K562 (cell line): ENCODE measurements around the gene MDC1. TPM values are rescaled to one million over a fixed set of nuclear protein-coding genes. Genes with fewer than 3 reads are reported as not detected.

Source experiments
- DPF2 ChIP-seq: fragments of 450-650 bp; IDR thresholded peaks from 2 replicates; pipeline ENCODE4 v1.6.1; 2016
- ESRRA ChIP-seq: fragments of 450-650 bp; IDR thresholded peaks from 2 replicates; pipeline ENCODE4 v1.6.1; 2014; ENCODE audit warnings: low read depth, mild to moderate bottlenecking, moderate library complexity, borderline replicate concordance
- FOXP1 ChIP-seq: sonication (generic); formaldehyde crosslinking; IDR thresholded peaks from 2 replicates; pipeline ENCODE4 v1.8.0; 2022; ENCODE audit warnings: mild to moderate bottlenecking, missing genetic modification reagents
- KDM4B ChIP-seq, 2 experiments: fragments of 450-650 bp in 1 of 2; sonication (generic) in 1 of 2; IDR thresholded peaks; 2 replicates each; pipeline ENCODE4 v1.6.1; 2016 to 2017; ENCODE audit warnings: borderline replicate concordance in 2 of 2, antibody characterized with exemption in 1 of 2, low read depth in 1 of 2, mild to moderate bottlenecking in 1 of 2
- KLF16 ChIP-seq: IDR thresholded peaks from 2 replicates; pipeline ENCODE4 v1.6.1; 2016; ENCODE audit warnings: antibody characterized with exemption
- NFYB ChIP-seq: IDR thresholded peaks from 2 replicates; pipeline ENCODE4 v1.6.1; 2011; ENCODE audit warnings: mild to moderate bottlenecking, moderate library complexity; ENCODE audit not compliant: insufficient read length; ENCODE audit errors: extremely low read depth
- OTX1 ChIP-seq: fragments of 450-650 bp; formaldehyde crosslinking; IDR thresholded peaks from 2 replicates; pipeline ENCODE4 v1.4.0; 2022; ENCODE audit warnings: mild to moderate bottlenecking
- PHB2 ChIP-seq: fragments of 450-650 bp; IDR thresholded peaks from 2 replicates; pipeline ENCODE4 v1.6.1; 2017; ENCODE audit warnings: low read depth
- PML ChIP-seq: IDR thresholded peaks from 2 replicates; pipeline ENCODE4 v1.6.1; 2012; ENCODE audit warnings: low read length, inconsistent platforms
- RBM15 ChIP-seq: fragments of 200-400 bp; formaldehyde crosslinking; IDR thresholded peaks from 2 replicates; pipeline ENCODE4 v1.6.1; 2018; ENCODE audit warnings: mild to moderate bottlenecking, low read length, moderate library complexity; ENCODE audit not compliant: insufficient read depth
- TCF7 ChIP-seq: sonication (generic); IDR thresholded peaks from 2 replicates; pipeline ENCODE4 v1.6.1; 2016; ENCODE audit warnings: antibody characterized with exemption, borderline replicate concordance
- THRAP3 ChIP-seq: fragments of 450-650 bp; IDR thresholded peaks from 2 replicates; pipeline ENCODE4 v1.6.1; 2016; ENCODE audit warnings: mild to moderate bottlenecking, inconsistent platforms, borderline replicate concordance
- YY1 ChIP-seq, 3 experiments: IDR thresholded peaks; 2 replicates each; pipeline ENCODE4 v1.6.1; 2011; ENCODE audit warnings: low read length in 2 of 3, mild to moderate bottlenecking in 2 of 3, moderate library complexity in 2 of 3, borderline replicate concordance in 1 of 3, control low read depth in 1 of 3, low read depth in 1 of 3; ENCODE audit not compliant: insufficient read depth in 3 of 3, insufficient replicate concordance in 2 of 3, control insufficient read depth in 1 of 3, insufficient read length in 1 of 3; ENCODE audit errors: extremely low read depth in 1 of 3
- ZNF143 ChIP-seq: sonication (generic); formaldehyde crosslinking; IDR thresholded peaks from 2 replicates; pipeline ENCODE4 v1.9.0; 2022; ENCODE audit warnings: mild to moderate bottlenecking, missing genetic modification reagents
- ZNF232 ChIP-seq: sonication (generic); formaldehyde crosslinking; IDR thresholded peaks from 2 replicates; pipeline ENCODE4 v1.8.0; 2022; ENCODE audit warnings: mild to moderate bottlenecking, missing genetic modification reagents
- ZNF263 ChIP-seq: sonication (generic); formaldehyde crosslinking; IDR thresholded peaks from 2 replicates; pipeline ENCODE4 v1.8.0; 2022; ENCODE audit warnings: mild to moderate bottlenecking, missing genetic modification reagents, borderline replicate concordance
- polyA plus RNA-seq, 8 experiments: library from polyadenylated mRNA; depleted of rRNA in 4 of 8; stranded (reverse) in 5 of 8; unstranded in 3 of 8; fragments of >200 nt; fragmentation: Nextera tagmentation in 2 of 8; fragmentation: Illumina TruSeq in 1 of 8; extraction: Ambion mirVana in 2 of 8; extraction: Trizol in 1 of 8; gene quantifications; 2 replicates each; pipeline versions ENCODE4 v1.2.1 to v1.2.3, GENCODE V29; 2011 to 2014; ENCODE audit warnings: inconsistent platforms in 1 of 8, missing spikeins in 1 of 8
- total RNA-seq, 7 experiments: library from RNA; depleted of rRNA in 6 of 7; stranded (reverse); fragments of >200 nt in 6 of 7; fragmentation: Illumina TruSeq in 2 of 7; extraction: Trizol in 2 of 7; gene quantifications; 2 replicates each; pipeline versions ENCODE4 v1.2.1 to v1.2.3, GENCODE V29; 2011 to 2021; ENCODE audit warnings: low replicate concordance in 1 of 7
- TF ChIP-seq, protein P1 (sequence below), 2 experiments: fragments of 450-650 bp; conservative IDR thresholded peaks; 2 replicates each; pipeline ENCODE4 v1.6.1; 2017; ENCODE audit warnings: mild to moderate bottlenecking in 2 of 2, moderate library complexity in 2 of 2
- TF ChIP-seq, protein P2 (sequence below): fragments of 250-450 bp; sonication (Bioruptor Pico); IDR thresholded peaks from 2 replicates; pipeline ENCODE4 v1.5.0; 2021; ENCODE audit warnings: mild to moderate bottlenecking, moderate library complexity
- TF ChIP-seq, protein P3 (sequence below): fragments of 250-450 bp; sonication (Bioruptor Pico); IDR thresholded peaks from 2 replicates; pipeline ENCODE4 v1.5.0; 2021; ENCODE audit warnings: mild to moderate bottlenecking, borderline replicate concordance

Gene MDC1
- total and polyA plus RNA-seq, 9 of the 15 experiments (the other 6 are each of a cell fraction or from before 2014, with no cell fraction given) = 8.2 to 114 (median 20.0) TPM

DNA sequence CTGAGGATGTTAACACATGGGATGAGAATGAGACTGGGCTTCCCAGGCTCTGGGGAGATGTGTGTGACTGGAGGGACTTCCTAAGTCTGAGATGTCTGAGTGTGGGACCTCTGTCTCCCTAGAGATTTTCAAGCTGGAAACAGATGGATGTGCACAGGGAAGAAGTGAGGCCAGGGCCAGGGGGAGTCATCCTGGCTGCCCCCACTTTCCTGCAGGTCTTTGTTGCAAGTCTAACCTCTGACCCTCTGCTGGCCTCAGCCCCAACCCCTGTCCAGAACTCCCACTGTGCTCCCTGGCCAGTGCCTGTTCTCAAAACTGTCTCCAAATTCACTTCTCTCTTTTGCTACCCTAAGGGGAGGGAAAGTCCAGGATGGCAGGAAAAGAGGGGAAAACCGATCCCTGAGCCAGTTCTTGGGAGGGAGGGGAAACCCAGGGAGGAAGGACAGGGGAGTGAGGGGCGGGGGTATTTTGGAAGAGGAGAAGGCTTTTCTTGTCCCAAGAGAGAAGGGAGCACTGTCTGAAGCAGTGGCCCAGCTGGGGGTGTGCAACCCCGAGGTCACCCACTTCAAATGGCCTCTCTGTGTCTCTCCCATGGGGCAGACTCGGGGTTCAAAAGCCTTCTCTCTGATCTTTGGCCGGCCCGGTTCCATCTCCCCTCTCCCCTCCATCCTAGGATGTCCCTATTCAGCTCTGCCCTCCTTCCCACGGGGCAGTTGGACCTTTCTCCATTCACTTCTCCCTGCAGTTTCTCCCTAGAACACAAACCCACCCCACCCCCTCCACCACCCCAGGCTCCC lies 33.7 kb downstream of the MDC1 start (continued):
- TF ChIP-seq THRAP3 (no peak), RBM15 (no peak), NFYB (no peak), ZNF263 (peak; percentile 84), KLF16 (no peak), OTX1 (CRISPR knock-in tag) (no peak), PHB2 (no peak), KDM4B (IDR thresholded peaks at IDR 0.05; ENCODE audit: borderline replicate concordance in 2 of 2, low read depth in 1 of 2) (no peak), TCF7 (no peak), FOXP1 (0 out of 2 replicates have a peak, but pooled peaks have one; percentile 71), YY1 (IDR thresholded peaks at IDR 0.05; ENCODE audit: borderline replicate concordance in 1 of 3, control insufficient read depth in 1 of 3, extremely low read depth in 1 of 3, insufficient read depth in 3 of 3, insufficient read length in 1 of 3, insufficient replicate concordance in 2 of 3, low read depth in 1 of 3, low read length in 2 of 3) (no peak), ZNF143 (peak; percentile 50; the same call in 1 of the 2 replicates), DPF2 (no peak), PML (no peak), ZNF232 (CRISPR knock-in tag) (0 out of 2 replicates have a peak, but pooled peaks have one; percentile 13), ESRRA (no peak)
- TF ChIP-seq, protein P1, sequence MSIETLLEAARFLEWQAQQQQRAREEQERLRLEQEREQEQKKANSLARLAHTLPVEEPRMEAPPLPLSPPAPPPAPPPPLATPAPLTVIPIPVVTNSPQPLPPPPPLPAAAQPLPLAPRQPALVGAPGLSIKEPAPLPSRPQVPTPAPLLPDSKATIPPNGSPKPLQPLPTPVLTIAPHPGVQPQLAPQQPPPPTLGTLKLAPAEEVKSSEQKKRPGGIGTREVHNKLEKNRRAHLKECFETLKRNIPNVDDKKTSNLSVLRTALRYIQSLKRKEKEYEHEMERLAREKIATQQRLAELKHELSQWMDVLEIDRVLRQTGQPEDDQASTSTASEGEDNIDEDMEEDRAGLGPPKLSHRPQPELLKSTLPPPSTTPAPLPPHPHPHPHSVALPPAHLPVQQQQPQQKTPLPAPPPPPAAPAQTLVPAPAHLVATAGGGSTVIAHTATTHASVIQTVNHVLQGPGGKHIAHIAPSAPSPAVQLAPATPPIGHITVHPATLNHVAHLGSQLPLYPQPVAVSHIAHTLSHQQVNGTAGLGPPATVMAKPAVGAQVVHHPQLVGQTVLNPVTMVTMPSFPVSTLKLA (conservative IDR thresholded peaks at IDR 0.05) = no peak
- TF ChIP-seq, protein P2, sequence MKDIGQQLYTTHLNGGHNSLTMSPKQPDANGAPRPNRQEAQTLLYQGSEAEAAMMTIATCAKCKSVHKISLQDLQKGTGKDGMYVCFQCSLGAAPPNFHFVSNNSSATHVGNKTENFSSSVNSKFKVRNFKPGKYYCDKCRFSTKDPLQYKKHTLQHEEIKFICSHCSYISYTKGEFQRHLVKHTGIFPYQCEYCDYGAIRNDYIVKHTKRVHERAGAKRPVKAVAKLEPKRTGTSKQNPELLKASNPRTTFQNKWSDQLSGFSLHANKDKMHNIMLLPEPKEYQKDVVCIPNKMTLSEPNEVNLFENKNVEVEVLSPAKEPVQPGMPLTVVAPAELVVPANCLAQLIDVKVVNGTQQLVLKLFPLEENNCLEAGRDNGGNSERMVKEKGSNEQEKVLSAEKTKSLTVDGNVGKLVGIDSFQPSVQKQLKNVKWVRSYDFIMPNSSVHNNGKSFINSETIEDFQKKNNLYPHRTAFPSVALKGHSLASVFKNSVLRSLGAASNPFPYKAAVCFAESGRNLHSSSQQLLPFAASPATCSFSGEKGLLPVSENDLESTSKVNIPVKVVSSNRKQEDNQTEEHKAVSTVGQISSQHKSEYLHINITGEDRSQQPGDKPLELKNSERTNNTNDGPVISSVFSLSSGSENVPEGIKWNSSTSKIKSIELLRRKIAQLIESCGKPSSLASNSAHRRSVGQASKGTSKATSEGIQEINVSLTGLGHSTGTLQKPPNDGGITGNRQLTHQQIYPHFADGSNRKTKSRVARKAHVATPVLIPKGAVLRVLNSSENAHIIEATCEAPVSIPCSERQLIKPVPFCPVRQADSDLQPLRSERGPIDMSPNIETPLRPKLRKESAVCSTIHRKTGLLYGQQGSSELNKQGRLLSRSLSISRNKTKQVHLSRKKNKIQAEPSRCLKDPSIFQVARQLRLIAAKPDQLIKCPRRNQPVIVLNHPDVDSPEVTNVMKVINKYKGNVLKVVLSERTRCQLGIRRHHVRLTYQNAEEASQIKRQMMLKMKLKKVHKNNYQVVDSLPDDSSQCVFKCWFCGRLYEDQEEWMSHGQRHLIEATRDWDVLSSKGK (CRISPR knock-in tag) = no peak
- TF ChIP-seq, protein P3, sequence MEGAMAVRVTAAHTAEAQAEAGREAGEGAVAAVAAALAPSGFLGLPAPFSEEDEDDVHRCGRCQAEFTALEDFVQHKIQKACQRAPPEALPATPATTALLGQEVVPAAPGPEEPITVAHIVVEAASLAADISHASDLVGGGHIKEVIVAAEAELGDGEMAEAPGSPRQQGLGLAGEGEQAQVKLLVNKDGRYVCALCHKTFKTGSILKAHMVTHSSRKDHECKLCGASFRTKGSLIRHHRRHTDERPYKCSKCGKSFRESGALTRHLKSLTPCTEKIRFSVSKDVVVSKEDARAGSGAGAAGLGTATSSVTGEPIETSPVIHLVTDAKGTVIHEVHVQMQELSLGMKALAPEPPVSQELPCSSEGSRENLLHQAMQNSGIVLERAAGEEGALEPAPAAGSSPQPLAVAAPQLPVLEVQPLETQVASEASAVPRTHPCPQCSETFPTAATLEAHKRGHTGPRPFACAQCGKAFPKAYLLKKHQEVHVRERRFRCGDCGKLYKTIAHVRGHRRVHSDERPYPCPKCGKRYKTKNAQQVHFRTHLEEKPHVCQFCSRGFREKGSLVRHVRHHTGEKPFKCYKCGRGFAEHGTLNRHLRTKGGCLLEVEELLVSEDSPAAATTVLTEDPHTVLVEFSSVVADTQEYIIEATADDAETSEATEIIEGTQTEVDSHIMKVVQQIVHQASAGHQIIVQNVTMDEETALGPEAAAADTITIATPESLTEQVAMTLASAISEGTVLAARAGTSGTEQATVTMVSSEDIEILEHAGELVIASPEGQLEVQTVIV (CRISPR knock-in tag) = no peak
